MG63 (cell line): ENCODE measurements around the gene OR5J2. TPM values are rescaled to one million over a fixed set of nuclear protein-coding genes. Genes with fewer than 3 reads are reported as not detected.

Source experiments
- total RNA-seq: library from RNA; depleted of rRNA; stranded (reverse); fragments of >200 nt; shearing (Covaris generic); gene quantifications from 2 replicates; pipeline ENCODE4 v1.2.3, GENCODE V29; 2014; ENCODE audit warnings: low replicate concordance; rRNA removed

The OR5J2 gene
- total RNA-seq, 1 experiment from 2014 or later, result not detected

Other genes with a start within 250 kb of the OR5J2 start
- gene OR5I1, start 240.2 kb upstream of the OR5J2 start, total RNA-seq, result not detected in 2 replicates
- gene OR10AG1, start 206.7 kb upstream of the OR5J2 start, total RNA-seq, result not detected in 2 replicates
- not detected in 2 replicates for gene OR5F1, start 182.0 kb upstream of the OR5J2 start, total RNA-seq
- gene OR5AS1, start 149.0 kb upstream of the OR5J2 start, total RNA-seq, result not detected in 2 replicates
- not detected in 2 replicates for gene OR8I2, start 83.3 kb upstream of the OR5J2 start, total RNA-seq
- not detected in 2 replicates for gene OR8H2, start 72.9 kb upstream of the OR5J2 start, total RNA-seq
- gene OR8H3, start 54.2 kb upstream of the OR5J2 start, total RNA-seq, result not detected in 2 replicates
- gene OR8J3, start 36.4 kb upstream of the OR5J2 start, total RNA-seq, result not detected in 2 replicates
- not detected in 2 replicates for gene OR8K5, start 16.3 kb upstream of the OR5J2 start, total RNA-seq
- gene OR5T2, start 57.6 kb downstream of the OR5J2 start, total RNA-seq, result not detected in 2 replicates
- gene OR5T3, start 75.6 kb downstream of the OR5J2 start, total RNA-seq, result not detected in 2 replicates
- not detected in 2 replicates for gene OR5T1, start 97.5 kb downstream of the OR5J2 start, total RNA-seq
- not detected in 2 replicates for gene OR8H1, start 115.6 kb downstream of the OR5J2 start, total RNA-seq
- gene OR8K3, start 138.5 kb downstream of the OR5J2 start, total RNA-seq, result not detected in 2 replicates
- gene OR8K1, start 169.4 kb downstream of the OR5J2 start, total RNA-seq, result not detected in 2 replicates
- gene OR8J1, start 177.7 kb downstream of the OR5J2 start, total RNA-seq, result not detected in 2 replicates
- gene OR8U1, start 199.0 kb downstream of the OR5J2 start, total RNA-seq, result not detected in 2 replicates
- gene OR5AL1, start 236.1 kb downstream of the OR5J2 start, total RNA-seq, result not detected in 2 replicates